ENCODE data around the gene PLXDC2.
"Not testable (repeated sequence)": the region's sequence is repeated elsewhere in the genome, so short reads cannot be mapped to it uniquely, and the experiment has no call there.

The PLXDC2 gene

DNA sequence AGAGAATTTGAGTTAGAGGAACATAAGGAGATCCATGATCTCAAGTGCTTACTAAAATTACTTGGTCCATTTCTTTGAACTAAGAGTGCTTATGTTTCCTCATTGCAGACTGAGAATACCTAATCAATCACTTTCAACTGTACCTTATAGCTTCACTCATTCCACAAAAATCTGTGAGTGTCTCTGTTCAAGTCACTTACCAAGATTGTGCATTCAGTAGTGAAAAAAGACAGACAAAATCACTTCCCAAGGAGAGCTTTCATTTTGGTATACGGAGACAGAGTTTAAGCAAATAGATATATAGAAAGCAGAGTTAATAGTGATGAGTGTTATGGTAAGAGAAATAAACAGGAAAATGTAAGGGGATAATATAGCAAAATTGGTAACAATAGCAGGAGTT, 364.5 kb downstream of the PLXDC2 start:
- FAIRE-seq, result no peak

DNA sequence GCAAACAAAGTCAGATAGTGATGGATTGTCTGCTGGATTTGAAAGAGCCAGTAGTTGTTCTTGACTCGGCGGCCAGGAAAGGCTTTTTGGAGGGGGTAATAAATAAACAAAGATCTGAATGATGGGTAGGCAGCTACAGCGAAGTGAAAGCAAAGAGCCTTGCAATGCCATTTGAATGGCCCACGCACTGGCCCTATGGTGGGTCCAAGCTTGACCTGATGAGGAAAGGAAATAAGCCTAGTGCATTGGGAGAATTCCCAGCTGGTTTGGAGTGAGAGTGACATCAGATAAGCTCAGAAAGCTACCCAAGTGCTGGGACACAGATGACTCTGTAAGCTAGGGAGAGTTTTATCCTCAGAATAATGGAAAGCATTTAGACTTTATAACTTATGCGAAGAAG, 365.2 kb downstream of the PLXDC2 start:
- FAIRE-seq, result no peak
- no peak for DNase-seq (ENCODE audit: low spot score)

More for the DNA sequence above, 364.5 kb downstream of the PLXDC2 start:
- no peak for DNase-seq (ENCODE audit: low spot score)

DNA sequence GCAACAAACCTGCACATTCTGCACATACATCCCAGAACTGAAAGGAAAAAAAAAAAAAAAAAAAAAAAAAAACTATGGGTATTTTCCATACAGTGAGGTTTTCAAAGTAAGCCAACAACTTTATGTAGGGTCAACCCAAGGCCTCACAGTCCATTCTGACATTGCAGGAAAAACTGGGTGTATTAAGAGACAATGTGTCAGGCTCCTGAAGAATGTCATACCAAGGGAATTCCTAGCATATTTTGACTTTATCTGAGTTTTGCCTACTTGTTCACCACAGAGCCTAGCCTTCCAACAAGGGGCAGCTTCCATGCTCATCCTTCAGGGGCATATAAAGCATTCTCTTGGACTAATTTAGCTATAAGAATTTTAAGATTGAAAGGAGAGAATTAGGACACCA, 368.9 kb downstream of the PLXDC2 start:
- FAIRE-seq, result no peak
- no peak for DNase-seq (ENCODE audit: low spot score)

DNA sequence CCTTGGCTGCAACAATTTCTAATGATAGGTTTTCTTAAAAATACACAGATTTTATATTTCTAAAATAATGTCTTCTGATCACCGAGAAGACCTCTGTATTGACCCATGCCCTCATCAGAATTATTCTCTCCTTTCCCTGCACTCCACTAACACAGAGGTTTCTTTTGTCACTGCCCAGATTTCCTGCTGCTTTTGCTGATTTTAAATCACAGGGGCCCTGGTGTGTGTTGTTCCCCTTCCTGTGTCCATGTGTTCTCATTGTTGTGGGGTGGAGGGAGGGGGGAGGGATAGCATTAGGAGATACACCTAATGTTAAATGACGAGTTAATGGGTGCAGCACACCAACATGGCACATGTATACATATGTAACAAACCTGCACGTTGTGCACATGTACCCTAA, 375.2 kb downstream of the PLXDC2 start:
- DNase-seq (ENCODE audit: low spot score); FAIRE-seq: not testable (repeated sequence)

DNA sequence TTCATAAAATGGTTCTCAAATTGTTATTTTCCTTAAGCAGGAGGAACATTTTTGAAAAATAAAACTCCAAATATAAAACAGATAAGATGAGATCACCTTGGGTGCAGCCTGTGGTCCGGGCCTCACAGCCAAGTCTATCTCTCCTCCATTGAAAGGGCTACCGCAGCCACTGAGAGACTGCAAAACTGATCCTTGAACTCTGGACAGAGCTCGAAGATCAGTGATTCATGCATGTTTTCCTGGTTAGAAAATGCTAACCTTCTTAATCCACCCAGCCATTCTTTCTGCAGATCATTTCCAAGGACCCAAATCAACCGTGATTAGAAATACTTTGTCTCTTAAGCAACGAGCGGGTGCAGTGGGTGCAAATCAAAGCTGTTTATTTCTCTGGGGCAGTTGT, 378.8 kb downstream of the PLXDC2 start:
- no peak for DNase-seq (ENCODE audit: low spot score)
- FAIRE-seq, result no peak

DNA sequence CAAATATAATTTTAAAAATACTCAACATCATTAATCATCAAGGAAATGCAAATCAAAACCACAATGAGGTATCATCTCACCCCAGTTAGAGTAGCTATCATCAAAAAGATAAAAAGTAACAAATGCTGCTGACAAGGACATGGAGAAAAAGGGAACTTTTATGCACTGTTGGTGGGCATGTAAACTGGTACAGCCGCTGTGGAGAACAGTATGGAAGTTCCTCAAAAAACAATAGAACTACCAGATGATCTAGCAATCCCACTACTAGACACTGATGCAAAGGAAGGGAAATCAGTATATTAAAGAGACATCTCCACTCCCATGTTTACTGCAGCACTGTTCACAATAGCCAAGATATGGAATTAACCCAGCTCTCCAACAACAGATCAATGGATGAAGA, 384.5 kb downstream of the PLXDC2 start:
- DNase-seq (ENCODE audit: low spot score) (no peak), FAIRE-seq (no peak)

DNA sequence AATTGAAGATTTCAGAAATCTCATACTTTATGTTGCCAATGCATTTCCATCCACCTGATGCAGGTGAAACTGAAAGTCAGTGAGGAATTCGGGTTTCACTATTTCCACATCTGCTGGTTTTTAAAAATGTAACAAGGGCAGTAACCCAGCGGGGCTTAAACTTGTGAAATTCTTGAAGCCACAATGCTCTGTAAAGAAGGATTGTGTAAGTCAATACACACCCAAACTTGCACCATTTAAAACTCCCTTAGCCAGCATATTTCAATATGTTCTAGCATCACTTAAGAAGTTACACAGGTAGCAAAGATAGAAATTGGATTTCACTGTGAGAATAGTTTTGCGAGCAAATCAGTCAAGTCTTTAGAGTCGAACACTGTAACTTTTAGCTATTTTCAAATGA, 386.1 kb downstream of the PLXDC2 start:
- DNase-seq (ENCODE audit: low spot score) (no peak), FAIRE-seq (no peak)

DNA sequence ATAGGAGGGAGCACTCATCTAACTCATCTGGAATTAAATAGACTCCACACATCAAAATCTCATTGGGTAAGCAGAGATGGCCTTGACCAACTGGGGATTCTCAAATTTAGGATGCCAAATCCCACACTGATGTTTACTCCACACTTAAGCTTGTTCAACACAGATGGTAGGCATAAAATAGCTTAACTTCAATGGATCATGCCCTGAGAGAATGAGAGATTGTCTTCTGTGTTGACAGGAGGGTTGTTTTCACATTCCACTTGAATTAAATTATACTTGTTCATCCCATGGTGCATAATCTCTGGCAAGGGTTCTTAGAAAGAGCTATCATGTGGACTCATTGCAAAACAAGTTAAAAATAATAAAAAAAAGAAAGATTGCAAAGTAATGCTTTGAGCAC, 391.4 kb downstream of the PLXDC2 start:
- FAIRE-seq, result no peak
- no peak for DNase-seq (ENCODE audit: low spot score)

DNA sequence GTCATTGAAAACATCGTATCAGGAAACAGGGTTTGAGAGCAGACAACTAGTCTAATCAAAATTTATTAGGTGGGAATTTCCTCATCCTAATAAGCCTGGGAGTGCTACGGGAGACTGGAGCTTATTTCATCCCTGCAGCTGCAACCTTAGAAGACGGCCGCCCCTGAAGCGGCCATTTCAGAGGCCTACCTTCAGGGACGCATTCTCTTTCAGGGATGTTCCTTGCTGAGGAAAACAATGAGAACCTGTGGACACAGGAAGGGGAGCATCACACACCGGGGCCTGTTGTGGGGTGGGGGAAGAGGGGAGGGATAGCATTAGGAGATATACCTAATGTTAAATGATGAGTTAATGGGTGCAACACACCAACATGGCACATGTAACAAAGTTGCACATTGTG, 392.9 kb downstream of the PLXDC2 start:
- not testable (repeated sequence) for FAIRE-seq; DNase-seq (ENCODE audit: low spot score)

DNA sequence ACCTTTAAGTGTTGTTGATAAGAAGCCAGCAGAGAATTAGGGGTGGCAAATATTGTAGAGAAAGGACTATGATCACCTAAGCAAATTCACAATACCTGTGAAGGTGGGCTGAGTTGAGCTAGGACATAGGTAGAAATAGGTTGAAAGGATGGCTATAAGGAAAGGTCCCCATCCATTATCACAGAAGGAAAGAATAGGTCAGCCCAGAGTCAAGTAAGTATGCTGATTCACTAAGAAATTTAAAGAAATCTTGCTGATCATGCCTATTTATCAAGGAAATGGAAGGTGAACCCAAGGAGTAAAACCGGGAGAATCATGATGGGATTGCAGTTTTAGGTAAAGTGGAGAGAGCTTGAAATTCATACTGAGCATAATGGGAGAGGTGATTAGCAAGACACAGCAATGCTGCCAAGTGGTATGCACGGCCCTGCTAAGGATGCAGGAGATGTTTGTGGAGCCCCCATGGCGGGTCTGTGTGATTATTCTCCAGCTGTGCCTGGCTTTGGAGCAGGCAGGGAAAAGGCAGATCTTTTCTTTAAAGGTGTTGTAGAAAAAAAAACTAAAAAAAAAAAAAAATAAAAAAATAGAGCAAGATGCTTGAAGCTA, 399.4 kb downstream of the PLXDC2 start:
- FAIRE-seq (no peak), DNase-seq (ENCODE audit: low spot score) (no peak)

DNA sequence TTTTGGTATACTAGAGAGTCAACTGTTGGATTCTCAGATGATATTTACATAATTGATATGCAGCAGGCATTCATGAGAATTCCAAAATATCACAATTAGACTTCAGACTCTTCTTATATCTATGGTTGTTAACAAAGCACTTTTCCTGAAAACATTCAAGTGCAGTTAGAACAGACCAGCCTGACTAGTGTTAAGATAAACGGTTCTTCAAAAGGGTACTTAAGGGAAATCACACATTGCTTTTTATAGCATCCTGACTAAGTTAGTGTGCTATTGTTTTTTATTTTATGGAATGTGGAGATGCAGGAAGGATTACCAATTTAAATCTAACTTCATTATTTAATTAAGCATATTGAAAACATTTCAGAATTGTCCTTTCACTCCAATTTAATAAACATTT, 405.1 kb downstream of the PLXDC2 start:
- no peak for FAIRE-seq

DNA sequence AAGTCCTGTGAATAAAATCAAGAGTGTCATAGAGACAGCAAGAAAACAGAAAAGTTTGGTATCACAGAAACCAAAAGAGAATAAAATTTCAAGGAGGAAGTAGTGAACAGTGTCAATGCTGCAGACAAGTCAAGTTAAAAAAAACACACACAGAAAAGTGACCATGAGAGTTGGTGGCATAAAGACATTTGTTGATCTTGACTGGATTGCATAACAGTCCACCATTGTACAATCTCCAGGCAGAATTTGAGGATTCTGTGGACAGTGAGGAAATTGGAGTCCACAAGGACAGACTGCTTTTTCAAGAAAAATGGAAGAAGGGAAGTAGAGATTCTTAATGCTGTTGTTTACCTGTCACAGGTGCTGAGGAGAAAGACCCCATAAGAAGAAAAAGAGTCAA, 412.5 kb downstream of the PLXDC2 start:
- DNase-seq (ENCODE audit: low spot score), result no peak
- FAIRE-seq, result no peak

More for the DNA sequence above, 405.1 kb downstream of the PLXDC2 start:
- no peak for DNase-seq (ENCODE audit: low spot score)

DNA sequence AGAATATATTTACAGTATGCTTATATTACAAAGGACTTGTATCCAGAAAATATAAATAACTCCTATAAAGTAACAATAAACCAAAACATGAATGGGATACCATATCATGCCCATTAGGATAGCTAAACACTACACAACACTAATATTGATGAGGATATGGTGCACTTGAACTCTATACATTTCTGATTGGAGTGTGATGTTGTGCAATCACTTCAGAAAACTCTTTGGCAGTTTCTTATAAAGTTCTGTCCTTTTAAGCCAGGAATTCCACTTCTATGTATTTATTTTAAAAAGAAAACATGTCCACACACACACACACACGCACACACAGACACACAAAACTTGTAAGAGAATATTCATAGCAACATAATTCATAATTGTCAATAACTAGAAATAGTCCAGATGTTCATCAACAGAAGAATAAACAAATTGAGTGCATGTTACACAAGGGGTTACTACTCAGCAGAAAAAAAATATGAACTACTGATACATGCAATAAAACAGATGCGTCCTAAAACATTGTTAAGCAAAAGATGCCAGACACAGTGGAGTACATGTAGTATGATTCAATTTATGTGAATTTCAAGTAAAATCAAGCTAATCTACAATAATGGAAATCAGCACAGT, 416.0 kb downstream of the PLXDC2 start:
- FAIRE-seq, result no peak
- DNase-seq (ENCODE audit: low spot score), result no peak

DNA sequence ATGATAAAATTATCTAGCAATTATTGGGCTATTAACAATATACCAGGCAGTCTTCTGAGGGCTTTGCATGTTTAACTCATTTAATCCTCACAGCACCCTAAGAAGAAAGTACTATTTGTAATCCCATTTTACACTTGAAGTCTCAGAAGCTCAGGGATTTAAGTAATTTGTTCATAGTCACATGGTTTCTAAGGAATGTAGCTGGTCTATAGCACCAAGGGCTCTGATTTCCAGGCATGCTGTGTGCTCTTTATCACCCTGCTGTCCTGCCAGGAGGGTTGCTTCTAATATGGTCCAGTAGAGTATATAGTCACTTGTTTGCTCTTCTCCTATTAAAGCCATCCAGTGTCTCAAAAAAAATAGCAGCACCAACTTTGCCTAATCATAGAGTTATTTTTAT, 417.2 kb downstream of the PLXDC2 start:
- FAIRE-seq (no peak), DNase-seq (ENCODE audit: low spot score) (no peak)

DNA sequence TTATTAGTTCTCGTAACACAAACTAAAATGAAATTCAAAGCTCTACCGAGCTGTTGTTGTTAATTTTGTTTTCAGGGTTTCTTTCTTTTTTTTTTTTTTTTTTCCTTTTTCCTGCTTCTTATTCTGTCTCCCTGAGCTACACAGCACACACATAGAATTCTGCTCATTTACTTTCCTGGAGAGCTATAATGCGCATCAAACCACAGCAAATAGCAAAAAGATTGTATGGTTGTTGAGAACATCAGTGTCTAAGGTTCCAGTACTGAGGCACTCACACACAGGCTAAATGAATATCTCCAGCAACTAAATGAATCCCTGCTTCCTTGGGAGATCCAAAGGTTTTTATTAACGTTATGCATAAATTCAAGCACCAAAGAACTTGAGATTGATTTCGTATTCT, 418.3 kb downstream of the PLXDC2 start:
- no peak for DNase-seq (ENCODE audit: low spot score)
- FAIRE-seq, result no peak

DNA sequence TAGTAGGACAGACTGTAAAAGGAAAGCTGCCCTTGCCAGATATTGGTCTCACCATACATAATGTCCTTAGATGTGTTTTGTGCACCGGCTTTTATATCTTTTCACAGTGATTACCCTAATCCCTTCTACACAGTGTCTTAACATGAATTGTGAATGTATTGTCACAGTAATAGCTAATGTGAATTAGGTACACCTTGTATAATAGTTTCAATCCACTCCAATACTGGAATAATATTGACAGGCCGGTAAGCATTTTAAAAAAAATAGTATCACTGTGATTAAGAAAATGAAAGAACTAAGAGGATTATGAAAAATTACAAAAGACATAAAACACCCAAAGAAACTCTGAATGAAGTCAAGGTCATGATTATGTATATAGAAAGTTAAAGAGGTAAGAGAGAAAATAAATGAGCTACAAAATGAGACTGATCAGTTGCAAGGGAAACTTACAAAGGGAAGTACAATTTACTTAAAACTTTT, 420.9 kb downstream of the PLXDC2 start:
- no peak for FAIRE-seq
- no peak for DNase-seq (ENCODE audit: low spot score)

DNA sequence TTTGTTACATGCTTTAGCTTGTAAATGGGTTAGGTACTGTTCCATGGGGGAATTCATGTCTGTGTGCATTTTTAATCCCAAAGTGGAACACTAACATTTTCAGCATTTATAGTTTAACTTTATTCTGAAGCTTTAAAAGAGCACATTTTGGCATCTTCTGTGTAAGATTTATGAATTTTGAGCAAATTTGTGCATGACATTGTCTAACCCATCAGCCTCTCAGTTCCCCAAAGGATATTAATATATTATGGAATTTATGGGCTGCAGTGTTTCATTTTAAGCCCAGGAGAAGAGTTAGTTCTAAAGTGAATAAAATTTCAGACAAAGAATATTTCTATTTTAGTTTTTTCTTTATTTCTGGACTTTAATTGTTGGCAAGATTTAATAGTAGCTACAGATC, 421.4 kb downstream of the PLXDC2 start:
- FAIRE-seq (no peak), DNase-seq (ENCODE audit: low spot score) (no peak)

DNA sequence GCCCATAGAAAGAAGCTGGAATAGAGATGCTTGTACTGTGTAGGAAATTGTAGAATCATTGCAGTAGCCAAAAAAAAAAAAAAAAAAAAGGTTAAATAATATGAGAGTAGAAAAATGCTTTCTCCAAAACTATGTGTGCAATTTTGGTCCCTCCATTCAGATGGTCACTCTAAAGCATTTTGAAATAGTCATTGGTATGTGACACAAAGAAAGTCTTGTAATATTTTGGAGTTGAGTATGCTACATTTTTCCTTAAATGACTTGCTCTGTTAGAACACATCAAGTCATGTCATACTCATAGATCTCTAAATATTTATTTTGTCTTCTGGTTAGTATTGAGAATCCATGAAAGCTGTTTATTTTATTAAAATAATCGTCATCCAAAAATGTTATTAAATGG, 424.4 kb downstream of the PLXDC2 start:
- FAIRE-seq, result no peak

DNA sequence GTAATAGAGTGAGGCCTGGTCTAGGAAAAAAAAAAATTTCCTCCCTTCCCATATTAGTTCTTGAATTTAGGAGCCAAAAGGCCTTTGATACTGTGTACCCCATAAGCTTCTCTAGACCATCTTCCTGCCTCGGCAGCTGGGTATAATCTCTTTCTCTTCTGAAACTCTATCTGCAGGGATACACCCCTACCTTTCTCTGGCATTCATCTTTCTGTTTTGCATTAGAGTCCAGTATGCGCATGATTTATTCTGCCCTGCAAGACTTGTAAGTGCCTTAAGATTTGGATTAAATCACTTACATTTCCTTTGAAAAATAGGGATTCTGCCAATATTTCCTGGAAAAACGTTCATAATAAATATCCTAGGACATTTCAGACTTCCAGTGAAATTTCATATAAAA, 431.2 kb downstream of the PLXDC2 start:
- FAIRE-seq (no peak), DNase-seq (ENCODE audit: low spot score) (no peak)

More for the DNA sequence above, 424.4 kb downstream of the PLXDC2 start:
- no peak for DNase-seq (ENCODE audit: low spot score)

DNA sequence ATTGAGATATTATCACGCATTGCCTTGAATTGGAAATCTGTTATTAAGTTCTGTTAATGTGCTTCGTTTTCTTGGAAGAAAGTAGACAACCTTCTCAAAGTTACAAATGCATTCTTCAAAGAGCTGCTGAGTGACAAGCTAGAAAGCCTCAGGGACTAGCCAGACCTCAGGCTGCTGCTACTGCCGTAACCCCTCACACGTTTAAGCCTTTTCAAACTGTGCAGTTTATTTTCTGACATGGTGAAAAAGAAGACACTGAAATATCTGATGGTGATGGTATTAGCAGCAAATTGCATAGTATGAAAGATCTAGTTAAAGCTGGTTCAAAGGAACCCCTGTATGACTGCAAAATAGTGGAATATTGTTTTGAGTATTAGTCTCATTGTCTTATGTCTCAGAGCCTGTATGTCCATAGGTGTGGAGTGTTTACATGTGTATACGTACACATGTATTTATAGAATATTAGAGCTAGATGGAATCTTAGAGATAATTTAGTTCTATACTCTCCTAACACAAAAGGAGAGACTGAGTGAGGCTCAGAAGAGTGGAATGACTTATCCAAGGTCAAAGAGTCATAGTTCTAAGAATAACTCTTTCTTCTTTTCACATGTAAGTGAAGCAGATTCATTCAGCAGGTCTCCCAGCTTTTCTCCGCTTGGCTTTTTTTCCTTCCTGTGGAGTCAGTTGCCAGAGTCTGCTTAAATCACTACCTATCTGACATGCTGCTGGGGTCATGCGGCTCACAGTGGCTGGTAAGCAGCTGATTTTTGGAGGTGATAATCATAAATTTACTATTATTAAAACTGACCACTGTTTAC, 431.9 kb downstream of the PLXDC2 start:
- DNase-seq (ENCODE audit: low spot score), result no peak
- no peak for FAIRE-seq

DNA sequence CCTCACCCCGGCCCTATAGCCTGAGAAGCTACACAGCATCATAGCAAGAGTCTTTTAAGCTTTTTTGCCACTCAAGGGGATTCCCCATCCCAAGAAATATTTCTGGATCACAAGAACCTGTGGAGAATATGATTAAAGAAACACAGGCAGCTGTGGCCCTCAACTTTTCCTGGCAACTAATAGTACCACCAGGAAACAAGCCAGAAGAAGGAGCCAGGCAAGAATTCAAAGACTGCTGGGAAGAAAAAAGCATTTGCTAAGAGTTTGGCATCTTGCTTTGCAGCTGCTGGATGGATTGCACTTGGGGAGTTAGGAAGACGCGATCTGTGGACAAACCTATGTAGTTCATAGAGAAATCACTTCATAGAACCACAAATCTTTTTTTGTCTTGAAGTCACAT, 437.8 kb downstream of the PLXDC2 start:
- DNase-seq (ENCODE audit: low spot score) (no peak), FAIRE-seq (no peak)

DNA sequence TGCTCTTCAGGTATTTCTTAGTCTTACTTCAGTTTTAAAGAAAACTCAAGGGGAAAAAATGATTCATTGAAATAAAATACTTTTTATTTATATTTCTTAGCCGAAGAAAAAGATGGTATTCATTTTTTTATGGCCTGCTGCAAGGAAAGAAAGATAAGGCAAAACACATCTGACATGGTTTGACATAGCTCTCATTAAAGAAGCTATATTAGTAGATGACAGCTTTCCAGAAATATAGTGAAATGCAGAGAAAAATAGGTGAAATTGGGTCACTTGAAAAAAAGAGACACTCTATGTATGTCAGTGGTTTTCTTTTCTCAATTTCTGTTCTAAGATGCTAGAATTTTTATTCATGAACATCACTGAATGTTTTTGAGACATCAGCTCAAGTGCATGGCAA, 438.3 kb downstream of the PLXDC2 start:
- FAIRE-seq (no peak), DNase-seq (ENCODE audit: low spot score) (no peak)

DNA sequence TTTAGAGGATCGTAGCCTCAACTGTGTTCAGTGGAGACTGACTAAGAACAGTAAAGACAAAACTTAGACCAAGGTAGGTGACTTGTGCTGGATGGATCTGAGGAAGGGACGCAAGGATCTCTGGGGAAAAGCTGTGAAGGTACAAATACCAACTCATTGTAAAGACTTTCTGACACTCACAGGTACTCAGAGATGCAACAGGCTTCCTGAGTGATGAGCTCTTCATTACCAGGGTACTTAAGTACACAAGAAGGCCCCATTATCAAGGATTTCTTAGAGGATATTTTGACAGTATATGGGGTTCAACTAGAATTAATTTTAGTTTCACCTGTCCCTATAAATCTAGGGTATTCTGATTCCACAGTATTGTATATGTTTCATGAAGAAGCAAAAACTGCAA, 440.7 kb downstream of the PLXDC2 start:
- DNase-seq (ENCODE audit: low spot score), result no peak
- no peak for FAIRE-seq
